ENCODE data around the gene ALDH1A1. TPM values are rescaled to one million over a fixed set of nuclear protein-coding genes. Genes with fewer than 3 reads are reported as not detected.

ALDH1A1 gene
- polyA plus RNA-seq, 1 donor (not counting 4 experiments of a cell fraction or from before 2014, with no cell fraction given), result 0.08 TPM

- H3K27ac ChIP-seq (ENCODE audit: control insufficient read depth, insufficient read depth, low read length), result no peak overlapping the region
- FAIRE-seq, result no peak
- H3K9ac ChIP-seq (ENCODE audit: control insufficient read depth, extremely low read depth, insufficient read depth, low read length), result no peak overlapping the region
- H3K4me3 ChIP-seq (ENCODE audit: control insufficient read depth in 2 of 3, extremely low read depth in 1 of 3, insufficient read depth in 2 of 3, low read depth in 1 of 3, low read length in 3 of 3), result no peak overlapping the region
- no peaks in the 10 kb centered on the region for H3K79me2 ChIP-seq (ENCODE audit: control insufficient read depth, insufficient read depth, low read length)
- DNase-seq (ENCODE audit: low read depth, low spot score), result no peak
- H3K4me1 ChIP-seq (ENCODE audit: control insufficient read depth, extremely low read depth, insufficient read depth, low read length), result no peaks in the 10 kb centered on the region
- no peak overlapping the region for H3K4me2 ChIP-seq (ENCODE audit: control insufficient read depth, extremely low read depth, insufficient read depth, low read depth, low read length)
- TF ChIP-seq EZH2 (IDR thresholded peaks at IDR 0.05; ENCODE audit: low read length) (no peak), CTCF (optimal IDR thresholded peaks at IDR 0.05 in 1 of 3, IDR thresholded peaks at IDR 0.05 in 1 of 3, conservative IDR thresholded peaks at IDR 0.05 in 1 of 3; ENCODE audit: extremely low read depth in 1 of 3, insufficient read depth in 2 of 3, low read length in 3 of 3) (no peak)
- H3K9me1 ChIP-seq (ENCODE audit: control insufficient read depth, extremely low read depth, insufficient read depth, low read length), result no peaks in the 10 kb centered on the region
- H3K36me3 ChIP-seq (ENCODE audit: control insufficient read depth in 2 of 2, extremely low read depth in 1 of 2, insufficient read depth in 2 of 2, low read length in 2 of 2), result no peaks in the 10 kb centered on the region
- dilution Hi-C loops (cut with MboI; ENCODE audit: extremely low pct_ligation_motif_present, low sequenced_read_pairs), result no loop called here
- H3K27me3 ChIP-seq (ENCODE audit: control insufficient read depth, extremely low read depth, insufficient read depth, low read length), result no peaks in the 10 kb centered on the region
- no peak overlapping the region for H2AFZ ChIP-seq (ENCODE audit: control insufficient read depth, low read length)
- no peaks in the 10 kb centered on the region for H3K9me3 ChIP-seq (ENCODE audit: control insufficient read depth, low read depth, low read length)
- H4K20me1 ChIP-seq (ENCODE audit: control insufficient read depth, extremely low read depth, insufficient read depth, low read length), result no peaks in the 10 kb centered on the region
Measured at GRCh38 chr9:72930828-72931227, 22.0 kb downstream of the ALDH1A1 start.

GRCh38 chr9:72929542-72929941, 23.3 kb downstream of the ALDH1A1 start:
- no peaks in the 10 kb centered on the region for H3K9me1 ChIP-seq (ENCODE audit: control insufficient read depth, extremely low read depth, insufficient read depth, low read length)
- no peaks in the 10 kb centered on the region for H4K20me1 ChIP-seq (ENCODE audit: control insufficient read depth, extremely low read depth, insufficient read depth, low read length)
- H2AFZ ChIP-seq (ENCODE audit: control insufficient read depth, low read length), result no peak overlapping the region
- no peak overlapping the region for H3K27ac ChIP-seq (ENCODE audit: control insufficient read depth, insufficient read depth, low read length)
- no peaks in the 10 kb centered on the region for H3K27me3 ChIP-seq (ENCODE audit: control insufficient read depth, extremely low read depth, insufficient read depth, low read length)
- no peak overlapping the region for H3K4me2 ChIP-seq (ENCODE audit: control insufficient read depth, extremely low read depth, insufficient read depth, low read depth, low read length)
- dilution Hi-C loops (cut with MboI; ENCODE audit: extremely low pct_ligation_motif_present, low sequenced_read_pairs), result no loop called here
- FAIRE-seq, result no peak
- no peak overlapping the region for H3K9ac ChIP-seq (ENCODE audit: control insufficient read depth, extremely low read depth, insufficient read depth, low read length)
- TF ChIP-seq EZH2 (IDR thresholded peaks at IDR 0.05; ENCODE audit: low read length) (no peak), CTCF (optimal IDR thresholded peaks at IDR 0.05 in 1 of 3, IDR thresholded peaks at IDR 0.05 in 1 of 3, conservative IDR thresholded peaks at IDR 0.05 in 1 of 3; ENCODE audit: extremely low read depth in 1 of 3, insufficient read depth in 2 of 3, low read length in 3 of 3) (no peak)
- no peaks in the 10 kb centered on the region for H3K79me2 ChIP-seq (ENCODE audit: control insufficient read depth, insufficient read depth, low read length)
- no peaks in the 10 kb centered on the region for H3K4me1 ChIP-seq (ENCODE audit: control insufficient read depth, extremely low read depth, insufficient read depth, low read length)
- DNase-seq (ENCODE audit: low read depth, low spot score), result no peak
- no peaks in the 10 kb centered on the region for H3K9me3 ChIP-seq (ENCODE audit: control insufficient read depth, low read depth, low read length)
- no peaks in the 10 kb centered on the region for H3K36me3 ChIP-seq (ENCODE audit: control insufficient read depth in 2 of 2, extremely low read depth in 1 of 2, insufficient read depth in 2 of 2, low read length in 2 of 2)
- H3K4me3 ChIP-seq (ENCODE audit: control insufficient read depth in 2 of 3, extremely low read depth in 1 of 3, insufficient read depth in 2 of 3, low read depth in 1 of 3, low read length in 3 of 3), result no peak overlapping the region
